OCI-LY7 (cell line): ENCODE results near the gene TSHZ2.

Experiments
- EZH2phosphoT487 ChIP-seq: fragments of 200-600 bp; sonication (generic); IDR thresholded peaks from 2 replicates; pipeline ENCODE4 v1.6.1; 2018; ENCODE audit warnings: low read depth, borderline replicate concordance, mild to moderate bottlenecking, mixed run types, antibody characterized with exemption, low read length, moderate library complexity, mixed read lengths
- TF ChIP-seq, protein P1 (sequence below): fragments of 200-600 bp; sonication (generic); conservative IDR thresholded peaks from 2 replicates; pipeline ENCODE4 v1.5.1; 2014; ENCODE audit warnings: mild to moderate bottlenecking, antibody characterized with exemption, low read length, moderate library complexity, mixed read lengths

DNA sequence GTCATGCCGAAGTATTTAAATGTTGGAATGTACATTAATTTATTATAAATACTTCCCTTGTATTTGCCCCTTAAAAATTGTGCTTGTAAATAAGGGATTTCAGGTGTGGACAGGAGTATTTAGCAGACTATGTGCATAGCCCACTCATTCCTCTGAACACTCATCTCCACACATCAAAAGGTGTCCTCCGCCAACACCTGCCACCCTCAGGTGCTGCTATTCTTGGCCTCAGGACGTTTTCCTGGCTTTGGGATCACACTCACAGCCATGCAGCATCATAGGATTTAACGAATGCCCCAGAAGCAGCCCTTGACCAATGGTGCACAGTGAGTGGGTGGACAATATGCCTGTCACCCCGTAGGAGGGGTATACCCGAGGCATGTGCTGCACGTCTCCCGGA, 390.6 kb downstream of the TSHZ2 start:
- TF ChIP-seq EZH2phosphoT487, result no peak
- TF ChIP-seq, protein P1, sequence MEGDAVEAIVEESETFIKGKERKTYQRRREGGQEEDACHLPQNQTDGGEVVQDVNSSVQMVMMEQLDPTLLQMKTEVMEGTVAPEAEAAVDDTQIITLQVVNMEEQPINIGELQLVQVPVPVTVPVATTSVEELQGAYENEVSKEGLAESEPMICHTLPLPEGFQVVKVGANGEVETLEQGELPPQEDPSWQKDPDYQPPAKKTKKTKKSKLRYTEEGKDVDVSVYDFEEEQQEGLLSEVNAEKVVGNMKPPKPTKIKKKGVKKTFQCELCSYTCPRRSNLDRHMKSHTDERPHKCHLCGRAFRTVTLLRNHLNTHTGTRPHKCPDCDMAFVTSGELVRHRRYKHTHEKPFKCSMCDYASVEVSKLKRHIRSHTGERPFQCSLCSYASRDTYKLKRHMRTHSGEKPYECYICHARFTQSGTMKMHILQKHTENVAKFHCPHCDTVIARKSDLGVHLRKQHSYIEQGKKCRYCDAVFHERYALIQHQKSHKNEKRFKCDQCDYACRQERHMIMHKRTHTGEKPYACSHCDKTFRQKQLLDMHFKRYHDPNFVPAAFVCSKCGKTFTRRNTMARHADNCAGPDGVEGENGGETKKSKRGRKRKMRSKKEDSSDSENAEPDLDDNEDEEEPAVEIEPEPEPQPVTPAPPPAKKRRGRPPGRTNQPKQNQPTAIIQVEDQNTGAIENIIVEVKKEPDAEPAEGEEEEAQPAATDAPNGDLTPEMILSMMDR, result no peak
